ENCODE data around the gene RBBP8.

DNA sequence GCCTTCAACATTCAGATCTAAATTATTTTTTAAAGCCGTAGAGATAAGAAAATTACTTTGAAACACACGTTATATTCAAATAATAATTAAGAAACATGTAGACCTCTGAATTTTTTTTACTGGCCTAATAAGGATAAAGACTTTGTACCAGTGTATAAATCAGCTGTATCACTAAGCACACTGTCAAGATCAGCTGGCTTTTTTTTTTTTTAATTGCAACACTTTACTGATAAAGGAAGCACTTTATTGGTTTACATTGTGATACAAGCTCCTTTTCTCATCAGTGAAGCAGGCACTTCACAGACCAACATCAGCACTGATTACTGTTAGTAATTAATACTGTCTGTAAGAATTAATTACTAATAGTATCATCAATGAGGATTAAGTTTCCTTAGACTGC lies 88.5 kb downstream of the RBBP8 start:
- TF ChIP-seq, protein P1, sequence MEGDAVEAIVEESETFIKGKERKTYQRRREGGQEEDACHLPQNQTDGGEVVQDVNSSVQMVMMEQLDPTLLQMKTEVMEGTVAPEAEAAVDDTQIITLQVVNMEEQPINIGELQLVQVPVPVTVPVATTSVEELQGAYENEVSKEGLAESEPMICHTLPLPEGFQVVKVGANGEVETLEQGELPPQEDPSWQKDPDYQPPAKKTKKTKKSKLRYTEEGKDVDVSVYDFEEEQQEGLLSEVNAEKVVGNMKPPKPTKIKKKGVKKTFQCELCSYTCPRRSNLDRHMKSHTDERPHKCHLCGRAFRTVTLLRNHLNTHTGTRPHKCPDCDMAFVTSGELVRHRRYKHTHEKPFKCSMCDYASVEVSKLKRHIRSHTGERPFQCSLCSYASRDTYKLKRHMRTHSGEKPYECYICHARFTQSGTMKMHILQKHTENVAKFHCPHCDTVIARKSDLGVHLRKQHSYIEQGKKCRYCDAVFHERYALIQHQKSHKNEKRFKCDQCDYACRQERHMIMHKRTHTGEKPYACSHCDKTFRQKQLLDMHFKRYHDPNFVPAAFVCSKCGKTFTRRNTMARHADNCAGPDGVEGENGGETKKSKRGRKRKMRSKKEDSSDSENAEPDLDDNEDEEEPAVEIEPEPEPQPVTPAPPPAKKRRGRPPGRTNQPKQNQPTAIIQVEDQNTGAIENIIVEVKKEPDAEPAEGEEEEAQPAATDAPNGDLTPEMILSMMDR (IDR thresholded peaks at IDR 0.05 in 2 of 3, conservative IDR thresholded peaks at IDR 0.05 in 1 of 3; ENCODE audit: control insufficient read depth in 2 of 3, extremely low read depth in 1 of 3, insufficient read depth in 1 of 3, low read depth in 3 of 3, low read length in 3 of 3) = no peak
- TF ChIP-seq FOS (IDR thresholded peaks at IDR 0.05; ENCODE audit: borderline replicate concordance, extremely low read depth, insufficient read length) = no peak
- no peak for TF ChIP-seq PAX8 (IDR thresholded peaks at IDR 0.05)
- TF ChIP-seq HDAC2 (IDR thresholded peaks at IDR 0.05) = no peak
- TF ChIP-seq RBBP5 (conservative IDR thresholded peaks at IDR 0.05) = no peak
- TF ChIP-seq FOXK2 (IDR thresholded peaks at IDR 0.05) = no peak
- no peak for TF ChIP-seq POLR2A (IDR thresholded peaks at IDR 0.05; ENCODE audit: low read depth, low read length)
- TF ChIP-seq CBFB (IDR thresholded peaks at IDR 0.05; ENCODE audit: low read depth) = no peak
- TF ChIP-seq, protein P2, sequence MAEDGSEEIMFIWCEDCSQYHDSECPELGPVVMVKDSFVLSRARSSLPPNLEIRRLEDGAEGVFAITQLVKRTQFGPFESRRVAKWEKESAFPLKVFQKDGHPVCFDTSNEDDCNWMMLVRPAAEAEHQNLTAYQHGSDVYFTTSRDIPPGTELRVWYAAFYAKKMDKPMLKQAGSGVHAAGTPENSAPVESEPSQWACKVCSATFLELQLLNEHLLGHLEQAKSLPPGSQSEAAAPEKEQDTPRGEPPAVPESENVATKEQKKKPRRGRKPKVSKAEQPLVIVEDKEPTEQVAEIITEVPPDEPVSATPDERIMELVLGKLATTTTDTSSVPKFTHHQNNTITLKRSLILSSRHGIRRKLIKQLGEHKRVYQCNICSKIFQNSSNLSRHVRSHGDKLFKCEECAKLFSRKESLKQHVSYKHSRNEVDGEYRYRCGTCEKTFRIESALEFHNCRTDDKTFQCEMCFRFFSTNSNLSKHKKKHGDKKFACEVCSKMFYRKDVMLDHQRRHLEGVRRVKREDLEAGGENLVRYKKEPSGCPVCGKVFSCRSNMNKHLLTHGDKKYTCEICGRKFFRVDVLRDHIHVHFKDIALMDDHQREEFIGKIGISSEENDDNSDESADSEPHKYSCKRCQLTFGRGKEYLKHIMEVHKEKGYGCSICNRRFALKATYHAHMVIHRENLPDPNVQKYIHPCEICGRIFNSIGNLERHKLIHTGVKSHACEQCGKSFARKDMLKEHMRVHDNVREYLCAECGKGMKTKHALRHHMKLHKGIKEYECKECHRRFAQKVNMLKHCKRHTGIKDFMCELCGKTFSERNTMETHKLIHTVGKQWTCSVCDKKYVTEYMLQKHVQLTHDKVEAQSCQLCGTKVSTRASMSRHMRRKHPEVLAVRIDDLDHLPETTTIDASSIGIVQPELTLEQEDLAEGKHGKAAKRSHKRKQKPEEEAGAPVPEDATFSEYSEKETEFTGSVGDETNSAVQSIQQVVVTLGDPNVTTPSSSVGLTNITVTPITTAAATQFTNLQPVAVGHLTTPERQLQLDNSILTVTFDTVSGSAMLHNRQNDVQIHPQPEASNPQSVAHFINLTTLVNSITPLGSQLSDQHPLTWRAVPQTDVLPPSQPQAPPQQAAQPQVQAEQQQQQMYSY (CRISPR knock-in tag; IDR thresholded peaks at IDR 0.05) = no peak
- no peak for TF ChIP-seq EZH2 (IDR thresholded peaks at IDR 0.05; ENCODE audit: borderline replicate concordance, control insufficient read depth, low read depth, low read length)
